ENCODE measurements around the gene DPM1.

DNA sequence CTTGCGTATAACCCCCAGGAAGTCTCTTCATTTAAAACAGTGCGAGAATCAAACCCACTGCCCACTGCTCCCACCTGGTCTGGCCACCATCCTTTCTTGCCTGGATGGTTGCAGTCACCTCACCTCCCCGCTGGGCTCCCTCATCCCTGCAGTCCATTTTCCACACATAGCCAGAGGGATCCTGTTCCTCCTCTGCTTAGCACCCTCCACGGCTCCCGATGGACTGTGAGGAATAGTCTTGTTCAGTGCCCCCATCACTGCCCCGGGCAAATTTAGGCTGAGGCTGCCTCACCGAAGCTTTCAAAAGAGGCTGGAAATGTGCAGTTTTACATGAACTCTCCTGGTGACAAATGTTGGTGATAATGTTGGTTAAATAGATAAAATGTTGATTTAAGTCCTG lies 46.9 kb upstream of the DPM1 start:
- TF ChIP-seq CTCF (IDR thresholded peaks at IDR 0.05; ENCODE audit: low read length) (no peak), EZH2 (IDR thresholded peaks at IDR 0.05; ENCODE audit: borderline replicate concordance, low read length) (no peak)
